Mucosa of stomach (tissue), 1 donor: ENCODE results near the gene RAI1.

Experiments
- H3K27me3 ChIP-seq: one replicate; pipeline ENCODE4 v1.7.0; 2013; ENCODE audit warnings: mild to moderate bottlenecking, low read length; ENCODE audit not compliant: control insufficient read depth, insufficient read depth
- H3K36me3 ChIP-seq: one replicate; pipeline ENCODE4 v1.7.0; 2013; ENCODE audit warnings: low read length; ENCODE audit not compliant: control insufficient read depth, insufficient read depth
- H3K4me1 ChIP-seq: one replicate; pipeline ENCODE4 v1.7.0; 2013; ENCODE audit warnings: mild to moderate bottlenecking, low read length; ENCODE audit not compliant: control insufficient read depth, insufficient read depth
- H3K4me3 ChIP-seq: one replicate; pipeline ENCODE4 v1.7.0; 2013; ENCODE audit warnings: low read length
- H3K9ac ChIP-seq: one replicate; pipeline ENCODE4 v1.7.0; 2013; ENCODE audit warnings: mild to moderate bottlenecking, low read length, moderate library complexity
- H3K9me3 ChIP-seq: one replicate; pipeline ENCODE4 v1.7.0; 2013; ENCODE audit warnings: mild to moderate bottlenecking, low read length, moderate library complexity; ENCODE audit not compliant: control insufficient read depth
- donor health status: Pancreatic carcinoma.

RAI1 gene

GRCh38 chr17:17818088-17818526, 136.8 kb downstream of the RAI1 start:
- Histone ChIP-seq H3K9me3 (no peaks in the 10 kb centered on the region), H3K9ac (no peak overlapping the region), H3K36me3 (peaks cover 15% of the 10 kb centered on the region), H3K27me3 (no peaks in the 10 kb centered on the region), H3K4me3 (no peak overlapping the region), H3K4me1 (peaks cover 57% of the 10 kb centered on the region)

DNA sequence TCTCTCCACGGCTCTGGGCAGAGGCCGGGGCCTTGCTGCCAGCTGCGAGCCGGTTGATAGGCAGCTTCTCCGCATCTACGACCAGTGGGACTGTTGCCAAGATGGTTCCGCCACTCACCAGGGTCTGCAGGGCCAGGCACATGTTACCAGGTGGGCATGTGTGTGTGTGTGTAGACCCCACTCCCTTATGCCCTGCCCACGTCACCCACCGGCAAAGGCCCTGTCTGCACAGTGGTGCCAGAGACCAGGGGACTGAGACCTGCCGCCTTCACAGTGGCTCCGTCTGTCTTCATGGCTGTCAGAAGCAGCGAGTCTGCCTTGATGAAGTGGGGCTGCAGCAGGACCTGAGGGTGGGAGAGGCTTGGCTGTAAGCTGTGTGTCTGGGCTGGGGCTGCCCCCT, 137.9 kb downstream of the RAI1 start:
- Histone ChIP-seq H3K4me1 (peaks cover 63% of the 10 kb centered on the region), H3K9ac (no peak overlapping the region), H3K36me3 (peaks cover 15% of the 10 kb centered on the region), H3K4me3 (no peak overlapping the region), H3K27me3 (no peaks in the 10 kb centered on the region), H3K9me3 (no peaks in the 10 kb centered on the region)

DNA sequence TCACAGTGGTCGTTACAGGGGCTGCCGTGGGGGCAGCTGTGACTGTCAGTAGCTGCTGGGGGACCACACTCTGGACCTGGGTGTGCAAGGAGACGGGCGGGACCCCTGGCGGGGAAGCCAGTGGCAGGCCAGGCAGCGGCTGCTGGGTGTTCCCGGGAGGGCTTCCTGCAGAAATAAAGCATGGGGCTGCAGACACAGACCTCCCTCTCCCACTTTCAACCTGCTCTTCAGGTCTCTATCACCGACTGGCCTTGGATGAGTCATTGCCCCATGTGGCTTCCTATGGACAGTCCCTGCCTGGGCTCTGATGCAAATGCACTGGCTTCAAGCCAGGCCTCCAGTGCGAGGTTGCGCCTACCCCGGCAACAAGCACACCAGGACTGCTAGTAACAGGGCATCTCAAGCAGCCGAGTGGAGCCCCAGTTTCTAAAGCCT, 138.3 kb downstream of the RAI1 start:
- Histone ChIP-seq H3K9ac (no peak overlapping the region), H3K9me3 (no peaks in the 10 kb centered on the region), H3K36me3 (peaks cover 14% of the 10 kb centered on the region), H3K4me3 (no peak overlapping the region), H3K27me3 (no peaks in the 10 kb centered on the region), H3K4me1 (peaks cover 68% of the 10 kb centered on the region)

DNA sequence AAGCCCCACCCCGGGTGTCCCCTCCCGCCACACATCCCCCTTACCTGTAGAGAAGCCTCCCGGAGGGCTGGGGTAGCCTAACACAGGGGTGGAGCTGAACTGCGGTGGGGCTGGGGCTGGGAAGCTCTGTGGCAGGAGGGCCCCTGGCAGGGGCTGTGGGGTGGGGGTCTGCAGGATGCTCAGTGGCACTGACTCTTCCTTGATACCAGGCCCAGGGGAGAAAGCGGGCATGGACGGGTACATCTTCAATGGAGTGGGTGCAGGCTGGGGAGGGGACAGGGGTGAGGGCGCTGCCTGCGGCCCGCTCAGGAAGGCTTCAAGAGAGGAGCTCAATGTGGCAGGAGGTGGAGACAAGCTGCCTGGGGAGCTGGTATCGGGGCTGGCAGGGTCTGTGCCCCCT, 138.8 kb downstream of the RAI1 start:
- H3K4me1 ChIP-seq, result peaks cover 72% of the 10 kb centered on the region
- H3K4me3 ChIP-seq, result no peak overlapping the region
- H3K36me3 ChIP-seq, result peaks cover 12% of the 10 kb centered on the region
- H3K9me3 ChIP-seq, result no peaks in the 10 kb centered on the region
- no peak overlapping the region for H3K9ac ChIP-seq
- H3K27me3 ChIP-seq, result no peaks in the 10 kb centered on the region

DNA sequence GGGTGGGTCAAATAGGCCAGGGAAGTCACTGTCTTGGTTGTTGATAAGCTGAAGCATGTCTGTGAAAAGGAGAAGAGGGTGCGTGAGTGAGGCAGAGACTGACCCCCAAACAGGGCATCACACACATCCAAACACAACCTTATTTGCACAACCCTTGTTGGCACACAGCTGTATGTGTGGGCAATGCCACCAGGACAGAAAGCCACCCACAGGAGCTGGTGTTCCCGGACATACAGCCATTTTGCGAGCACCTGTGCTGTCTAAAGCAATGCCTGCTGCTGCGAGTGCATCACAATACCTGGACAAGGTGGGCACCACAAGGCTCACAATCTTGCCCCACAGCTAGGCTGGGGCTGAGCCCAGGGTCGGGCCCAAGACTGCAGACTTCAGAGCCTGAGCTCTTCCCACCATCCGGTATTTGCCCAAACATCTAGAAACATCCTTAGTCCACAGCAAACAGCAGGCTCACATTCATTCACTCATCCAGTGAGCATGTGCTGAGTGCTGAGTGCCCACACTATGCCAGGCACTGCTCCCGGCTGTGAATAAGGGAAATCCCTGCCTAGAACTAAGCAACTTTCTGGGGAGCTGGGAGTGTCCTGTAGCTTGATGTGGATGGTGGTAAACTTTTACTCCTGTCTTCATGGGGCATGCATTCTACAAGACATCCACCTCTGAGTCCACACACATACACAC, 139.4 kb downstream of the RAI1 start:
- no peak overlapping the region for H3K4me3 ChIP-seq
- no peak overlapping the region for H3K9ac ChIP-seq
- peaks cover 12% of the 10 kb centered on the region for H3K36me3 ChIP-seq

GRCh38 chr17:17822189-17822588, 140.9 kb downstream of the RAI1 start:
- Histone ChIP-seq H3K27me3 (no peaks in the 10 kb centered on the region), H3K36me3 (peaks cover 9% of the 10 kb centered on the region), H3K4me3 (peak overlapping the region; percentile 12), H3K9me3 (no peaks in the 10 kb centered on the region), H3K4me1 (peaks cover 87% of the 10 kb centered on the region), H3K9ac (peak overlapping the region; percentile 44)

More for the DNA sequence above, 139.4 kb downstream of the RAI1 start:
- Histone ChIP-seq H3K9me3 (no peaks in the 10 kb centered on the region), H3K27me3 (no peaks in the 10 kb centered on the region), H3K4me1 (peaks cover 78% of the 10 kb centered on the region)

DNA sequence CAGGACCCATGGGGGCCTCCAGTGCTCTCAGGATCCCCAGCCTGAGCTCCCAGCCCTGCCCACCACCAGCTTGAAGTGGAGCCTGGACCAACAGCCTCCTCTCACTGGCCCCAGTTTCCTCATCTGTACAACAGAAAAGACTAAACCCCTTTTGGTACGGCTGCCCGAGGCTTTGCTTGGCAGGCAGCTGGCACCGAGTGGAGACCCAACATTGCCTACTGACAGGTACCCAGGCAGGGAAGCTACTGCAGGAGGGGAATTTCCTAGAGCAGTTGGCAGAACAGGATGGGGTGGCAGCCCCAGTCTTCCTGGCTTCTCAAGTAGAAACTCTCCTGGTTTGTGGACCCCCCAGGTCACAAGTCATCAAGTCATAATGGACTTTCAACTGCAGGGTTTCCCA, 141.4 kb downstream of the RAI1 start:
- H3K27me3 ChIP-seq, result no peaks in the 10 kb centered on the region
- peak overlapping the region; percentile 44 for H3K9ac ChIP-seq
- peak overlapping the region; percentile 12 for H3K4me3 ChIP-seq
- peaks cover 6% of the 10 kb centered on the region for H3K36me3 ChIP-seq
- no peaks in the 10 kb centered on the region for H3K9me3 ChIP-seq
- H3K4me1 ChIP-seq, result peaks cover 85% of the 10 kb centered on the region

GRCh38 chr17:17823433-17824118, 142.3 kb downstream of the RAI1 start:
- Histone ChIP-seq H3K27me3 (no peaks in the 10 kb centered on the region), H3K4me1 (peaks cover 75% of the 10 kb centered on the region), H3K9ac (peak overlapping the region; percentile 44), H3K4me3 (no peak overlapping the region), H3K9me3 (no peaks in the 10 kb centered on the region), H3K36me3 (peaks cover 3% of the 10 kb centered on the region)

- Histone ChIP-seq H3K4me3 (no peak overlapping the region), H3K9ac (peak overlapping the region; percentile 32), H3K36me3 (peaks cover under 1% of the 10 kb centered on the region), H3K9me3 (no peaks in the 10 kb centered on the region), H3K4me1 (peaks cover 69% of the 10 kb centered on the region), H3K27me3 (no peaks in the 10 kb centered on the region)
Observed at GRCh38 chr17:17824119-17824782, 143.0 kb downstream of the RAI1 start.

- Histone ChIP-seq H3K27me3 (no peaks in the 10 kb centered on the region), H3K36me3 (no peaks in the 10 kb centered on the region), H3K4me1 (peaks cover 69% of the 10 kb centered on the region), H3K4me3 (no peak overlapping the region), H3K9ac (peak overlapping the region; percentile 32), H3K9me3 (no peaks in the 10 kb centered on the region)
Observed at GRCh38 chr17:17824783-17825614, 143.7 kb downstream of the RAI1 start.

DNA sequence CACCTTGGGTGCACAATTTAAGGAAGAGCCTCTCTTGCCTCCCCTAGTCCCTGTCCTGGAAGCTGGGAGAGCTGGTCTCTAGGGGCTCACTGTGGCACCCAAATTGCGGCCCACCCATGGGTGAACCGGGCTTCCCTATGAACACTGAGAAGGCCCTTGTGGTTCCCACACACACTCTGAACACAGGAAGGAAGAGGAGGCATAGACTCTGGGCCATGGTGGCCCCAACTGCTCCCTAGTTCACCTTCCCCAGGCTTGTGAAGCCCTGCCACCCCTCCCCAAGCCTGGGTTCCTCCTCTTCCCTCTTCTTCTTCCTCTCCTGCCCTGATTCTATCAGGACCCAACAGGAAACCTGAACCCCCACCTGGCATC, 145.1 kb downstream of the RAI1 start:
- H3K9ac ChIP-seq, result no peak overlapping the region
- H3K9me3 ChIP-seq, result no peaks in the 10 kb centered on the region
- H3K27me3 ChIP-seq, result no peaks in the 10 kb centered on the region
- no peaks in the 10 kb centered on the region for H3K36me3 ChIP-seq
- no peak overlapping the region for H3K4me3 ChIP-seq
- H3K4me1 ChIP-seq, result peaks cover 69% of the 10 kb centered on the region
